ENCODE results near the gene CDC25B. TPM values are rescaled to one million over a fixed set of nuclear protein-coding genes. Genes with fewer than 3 reads are reported as not detected.
"Not testable (repeated sequence)": the region's sequence is repeated elsewhere in the genome, so short reads cannot be mapped to it uniquely, and the experiment has no call there.

Gene CDC25B
- total RNA-seq, 1 experiment from 2014 or later, result 13.9 TPM

- no peak for DNase-seq
- H3K27me3 ChIP-seq, result no peaks in the 10 kb centered on the region
- no peaks in the 10 kb centered on the region for H3K9me3 ChIP-seq
- H3K4me3 ChIP-seq, result no peak overlapping the region
- H3K36me3 ChIP-seq, result peaks cover 10% of the 10 kb centered on the region; the same call in 1 of the 2 replicates
Measured at GRCh38 chr20:3825526-3825925, 29.4 kb downstream of the CDC25B start.

DNA sequence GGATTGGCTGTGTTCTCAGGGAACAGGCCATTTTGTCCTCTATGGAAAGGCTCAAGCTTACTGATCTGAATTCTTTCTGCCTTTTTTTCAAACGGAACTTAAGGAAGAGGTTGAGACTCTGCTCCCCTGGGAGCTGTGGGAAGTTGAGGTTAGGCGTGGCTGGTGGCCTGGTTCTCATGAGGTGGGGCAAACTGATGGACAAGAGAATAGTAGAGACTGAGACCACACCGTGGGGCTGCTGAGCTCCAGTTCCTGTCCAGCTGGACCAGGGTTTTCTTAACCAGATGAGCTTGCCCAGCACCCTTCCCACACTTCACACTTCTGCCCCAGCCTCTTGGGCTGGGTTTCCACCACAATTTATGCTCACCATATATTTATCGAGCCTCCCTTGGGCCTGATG is 30.3 kb downstream of the CDC25B start:
- H3K27me3 ChIP-seq, result no peaks in the 10 kb centered on the region
- H3K9me3 ChIP-seq, result no peaks in the 10 kb centered on the region
- no peak for DNase-seq
- peaks cover 10% of the 10 kb centered on the region; the same call in 1 of the 2 replicates for H3K36me3 ChIP-seq
- H3K4me3 ChIP-seq, result no peak overlapping the region

- Histone ChIP-seq H3K27me3 (no peaks in the 10 kb centered on the region), H3K4me3 (no peak overlapping the region), H3K36me3 (no peaks in the 10 kb centered on the region; the same call in 1 of the 2 replicates), H3K9me3 (no peaks in the 10 kb centered on the region)
- no peak for DNase-seq
Measured at GRCh38 chr20:3828798-3829197, 32.7 kb downstream of the CDC25B start.

DNA sequence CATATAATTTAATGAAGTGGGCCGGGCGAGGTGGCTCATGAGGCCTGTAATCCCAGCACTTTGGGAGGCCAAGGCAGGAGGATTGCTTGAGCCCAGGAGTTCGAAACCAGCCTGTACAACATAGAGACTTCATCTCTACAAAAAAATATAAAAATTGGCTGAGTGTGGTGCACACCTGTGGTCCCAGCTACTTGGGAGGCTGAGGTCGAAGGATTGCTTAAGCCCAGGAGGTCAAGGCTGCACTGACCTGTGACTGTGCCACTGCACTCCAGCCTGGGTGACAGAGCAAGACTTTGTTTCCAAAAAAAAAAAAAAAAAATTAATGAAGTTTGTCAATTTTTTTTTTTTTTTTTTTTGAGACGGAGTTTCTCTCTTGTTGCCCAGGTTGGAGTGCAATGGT is 33.8 kb downstream of the CDC25B start:
- not testable (repeated sequence) for H3K27me3 ChIP-seq

GRCh38 chr20:3836132-3836531 is 40.0 kb downstream of the CDC25B start:
- Histone ChIP-seq H3K9me3 (no peaks in the 10 kb centered on the region), H3K36me3 (no peaks in the 10 kb centered on the region), H3K27me3 (no peaks in the 10 kb centered on the region), H3K4me3 (no peak overlapping the region)
- DNase-seq, result no peak

More for the DNA sequence above, 33.8 kb downstream of the CDC25B start:
- H3K4me3 ChIP-seq, H3K36me3 ChIP-seq, DNase-seq, H3K9me3 ChIP-seq: not testable (repeated sequence)

DNA sequence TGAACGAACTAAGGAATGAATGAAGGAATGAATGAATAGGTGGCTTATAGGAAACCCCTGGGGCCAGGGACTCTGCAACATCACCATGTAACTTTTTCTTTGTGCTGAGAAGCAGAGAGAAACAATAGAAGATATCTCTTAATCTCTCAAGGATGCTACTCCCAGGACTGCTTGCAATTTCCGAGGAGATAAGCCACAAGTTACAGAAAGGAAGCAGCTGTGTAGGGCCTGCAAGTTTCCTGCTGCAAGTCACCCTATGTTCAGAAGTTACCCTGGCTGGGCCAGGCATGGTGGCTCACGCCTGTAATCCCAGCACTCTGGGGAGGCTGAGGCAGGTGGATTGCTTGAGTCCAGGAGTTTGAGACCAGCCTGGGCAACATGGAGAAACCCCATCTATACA is 43.2 kb downstream of the CDC25B start:
- no peaks in the 10 kb centered on the region for H3K36me3 ChIP-seq
- no peaks in the 10 kb centered on the region for H3K9me3 ChIP-seq
- no peaks in the 10 kb centered on the region for H3K27me3 ChIP-seq
- no peak overlapping the region for H3K4me3 ChIP-seq
- no peak for DNase-seq

GRCh38 chr20:3840201-3840600 is 44.1 kb downstream of the CDC25B start:
- DNase-seq, result peak; percentile 54
- not testable (repeated sequence) for H3K9me3 ChIP-seq, H3K36me3 ChIP-seq, H3K27me3 ChIP-seq, H3K4me3 ChIP-seq

DNA sequence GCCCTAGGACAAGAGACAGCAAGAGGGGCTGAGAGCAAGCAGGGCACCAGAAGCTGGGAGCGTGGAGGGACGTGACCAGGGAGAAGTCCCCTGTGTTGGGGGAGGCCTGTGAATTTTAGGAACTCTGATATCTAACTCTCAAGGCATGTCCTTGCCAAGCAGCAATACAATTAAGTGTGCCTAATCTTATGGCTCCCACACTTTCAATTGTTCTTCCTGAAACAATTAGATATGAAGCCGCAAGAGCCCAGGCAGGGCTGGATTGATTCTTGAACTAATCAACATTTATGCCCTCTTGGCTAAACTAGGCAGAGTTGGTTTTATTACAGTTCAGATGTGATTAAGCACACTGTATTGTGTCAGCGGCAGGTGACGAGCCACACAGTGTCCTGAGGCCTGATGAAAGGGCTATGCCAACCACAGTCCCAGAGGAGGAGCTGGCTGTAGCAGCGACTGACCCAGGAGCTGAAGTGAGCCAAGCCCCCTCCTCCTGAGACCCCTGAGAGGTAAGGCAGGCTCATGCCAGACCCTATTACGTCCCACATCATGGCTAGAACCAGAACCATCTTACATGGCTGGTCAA is 46.3 kb downstream of the CDC25B start:
- H3K4me3 ChIP-seq, result no peak overlapping the region
- H3K9me3 ChIP-seq, result no peaks in the 10 kb centered on the region
- no peaks in the 10 kb centered on the region for H3K27me3 ChIP-seq
- DNase-seq, result no peak
- H3K36me3 ChIP-seq, result no peaks in the 10 kb centered on the region

DNA sequence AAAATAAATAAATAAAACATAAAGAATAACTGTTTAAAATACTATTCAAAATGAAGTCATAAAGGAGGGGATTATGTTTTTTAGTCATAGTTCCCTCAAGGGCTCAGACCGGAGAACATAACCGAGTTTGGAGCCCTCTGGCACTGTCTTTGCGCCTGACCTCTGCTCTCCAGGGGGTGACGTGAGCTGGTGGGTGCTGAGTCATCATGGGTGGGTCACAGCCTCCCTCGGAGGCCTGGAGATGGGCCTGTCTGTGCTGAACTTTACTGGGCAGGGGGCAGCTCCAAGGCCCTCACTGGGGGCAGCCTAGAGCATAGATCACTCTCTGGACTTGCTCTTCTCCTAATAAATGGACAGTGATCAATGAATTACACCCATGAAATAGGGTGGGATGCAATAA is 47.4 kb downstream of the CDC25B start:
- no peaks in the 10 kb centered on the region for H3K27me3 ChIP-seq
- no peaks in the 10 kb centered on the region for H3K9me3 ChIP-seq
- H3K4me3 ChIP-seq, result no peak overlapping the region
- peak; percentile 90 for DNase-seq
- H3K36me3 ChIP-seq, result no peaks in the 10 kb centered on the region

DNA sequence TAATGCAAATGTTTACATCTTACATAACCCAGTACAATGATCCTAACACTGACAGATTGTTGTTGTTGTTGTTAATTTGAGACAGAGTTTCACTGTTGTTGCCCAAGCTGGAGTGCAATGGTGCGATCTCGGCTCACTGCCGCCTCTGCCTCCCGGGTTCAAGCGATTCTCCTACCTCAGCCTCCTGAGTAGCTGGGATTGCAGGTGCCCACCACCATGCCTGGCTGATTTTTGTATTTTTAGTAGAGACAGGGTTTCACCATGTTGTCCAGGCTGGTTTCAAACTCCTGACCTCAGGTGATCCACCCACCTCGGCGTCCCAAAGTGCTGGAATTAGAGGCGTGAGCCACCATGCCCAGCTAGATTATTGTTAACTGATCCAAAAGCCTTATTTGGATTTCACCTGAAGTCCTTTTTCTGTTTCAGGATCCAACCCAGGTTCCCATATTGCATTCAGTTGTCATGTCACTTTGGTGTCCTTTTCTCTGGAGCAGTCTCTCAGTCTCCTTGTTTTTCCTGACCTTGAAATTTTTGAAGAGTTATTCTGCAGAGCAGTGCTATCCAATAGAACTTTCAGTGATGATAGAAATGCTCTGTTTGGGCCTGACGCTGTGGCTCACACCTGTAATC is 48.0 kb downstream of the CDC25B start:
- H3K27me3 ChIP-seq, DNase-seq: not testable (repeated sequence)

GRCh38 chr20:3846378-3846739 is 50.2 kb downstream of the CDC25B start:
- Histone ChIP-seq H3K27me3 (no peaks in the 10 kb centered on the region), H3K9me3 (no peaks in the 10 kb centered on the region), H3K4me3 (peak overlapping the region; percentile 89), H3K36me3 (no peaks in the 10 kb centered on the region)
- no peak for DNase-seq

More for the DNA sequence above, 48.0 kb downstream of the CDC25B start:
- H3K36me3 ChIP-seq, H3K9me3 ChIP-seq, H3K4me3 ChIP-seq: not testable (repeated sequence)

GRCh38 chr20:3846740-3847428 is 50.8 kb downstream of the CDC25B start, which contains the start of gene MAVS:
Gene MAVS (plus strand): TSS chr20:3846834. CDS start chr20:3854625, 7,791 bp downstream.
- H3K27me3 ChIP-seq, result no peaks in the 10 kb centered on the region
- H3K4me3 ChIP-seq, result peak within 1 kb of the TSS; percentile 89
- peak; percentile 79 for DNase-seq
- H3K36me3 ChIP-seq, result no peaks in the 10 kb centered on the region
- H3K9me3 ChIP-seq, result no peaks in the 10 kb centered on the region

DNA sequence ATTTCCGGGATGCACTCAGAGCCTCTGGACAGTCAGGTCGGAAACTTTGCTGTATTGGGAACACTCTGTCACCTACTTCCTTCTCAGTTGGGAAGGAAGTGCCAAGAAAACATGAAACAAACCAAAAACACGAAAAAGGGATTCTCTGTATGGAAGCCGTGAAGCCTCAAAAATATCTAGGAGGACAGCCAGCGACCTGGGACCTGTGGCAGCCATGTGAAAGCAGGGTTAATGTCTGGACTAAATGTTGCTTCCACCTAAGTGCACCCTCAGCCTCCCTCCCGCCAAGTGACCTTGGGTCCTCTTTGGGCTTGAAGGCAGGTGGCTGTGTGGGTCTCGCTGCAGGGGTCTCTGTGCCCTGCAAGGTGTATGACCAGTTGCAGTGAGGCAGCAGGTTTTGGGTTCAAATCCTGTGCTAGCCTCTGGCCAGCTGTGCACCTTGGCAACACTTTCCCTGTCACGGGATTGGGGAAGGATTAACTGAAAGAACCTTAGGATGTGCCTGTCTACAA is 51.4 kb downstream of the CDC25B start:
- H3K4me3 ChIP-seq, result peak overlapping the region; percentile 89

GRCh38 chr20:3848565-3848964 is 52.5 kb downstream of the CDC25B start:
- Histone ChIP-seq H3K36me3 (no peaks in the 10 kb centered on the region), H3K9me3 (no peaks in the 10 kb centered on the region), H3K4me3 (no peak overlapping the region), H3K27me3 (no peaks in the 10 kb centered on the region)
- DNase-seq, result no peak

More for the DNA sequence above, 51.4 kb downstream of the CDC25B start:
- H3K27me3 ChIP-seq, result no peaks in the 10 kb centered on the region
- H3K9me3 ChIP-seq, result no peaks in the 10 kb centered on the region
- H3K36me3 ChIP-seq, result no peaks in the 10 kb centered on the region
- no peak for DNase-seq

DNA sequence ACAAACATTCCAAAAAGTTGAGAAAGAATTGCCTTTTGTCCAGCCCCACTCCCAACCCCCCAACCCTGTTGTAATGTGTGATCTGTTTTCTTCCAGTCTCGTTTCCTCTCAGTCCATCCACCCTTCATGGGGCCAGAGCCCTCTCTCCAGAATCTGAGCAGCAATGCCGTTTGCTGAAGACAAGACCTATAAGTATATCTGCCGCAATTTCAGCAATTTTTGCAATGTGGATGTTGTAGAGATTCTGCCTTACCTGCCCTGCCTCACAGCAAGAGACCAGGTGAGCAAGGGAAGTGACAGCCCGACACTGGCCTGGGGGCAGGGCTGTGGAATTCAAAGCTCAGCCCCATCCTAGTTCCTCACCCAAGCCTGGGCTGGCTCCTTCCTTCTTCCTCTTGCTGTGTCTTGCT is 58.4 kb downstream of the CDC25B start:
- Histone ChIP-seq H3K27me3 (no peaks in the 10 kb centered on the region), H3K36me3 (peaks cover 18% of the 10 kb centered on the region), H3K9me3 (no peaks in the 10 kb centered on the region), H3K4me3 (no peak overlapping the region)
- DNase-seq, result no peak

Measured in MG63 (cell line).